Regular cardiac myocyte (primary cell): ENCODE results near the gene PCDHGA10. TPM values are rescaled to one million over a fixed set of nuclear protein-coding genes. Genes with fewer than 3 reads are reported as not detected.

ENCODE experiments used
- total RNA-seq: library from RNA; depleted of rRNA; stranded (reverse); fragments of >200 nt; gene quantifications from 2 replicates; pipeline ENCODE4 v1.2.3, GENCODE V29; 2014

The PCDHGA10 gene
- total RNA-seq, 1 donor from 2014 or later = 3.4 TPM

Other genes with a start within 250 kb of the PCDHGA10 start
- gene PCDHB7, start 240.3 kb upstream of the PCDHGA10 start, total RNA-seq = 0.19 and 1.1 TPM in 2 replicates
- gene PCDHB8, start 235.2 kb upstream of the PCDHGA10 start, total RNA-seq = under 0.01 and 1.4 TPM in 2 replicates
- gene PCDHB16, start 230.6 kb upstream of the PCDHGA10 start, total RNA-seq = 0.19 and 1.7 TPM in 2 replicates
- under 0.01 and 0.56 TPM in 2 replicates for gene PCDHB9, start 225.8 kb upstream of the PCDHGA10 start, total RNA-seq
- 0.19 and 1.7 TPM in 2 replicates for gene PCDHB10, start 220.6 kb upstream of the PCDHGA10 start, total RNA-seq
- gene PCDHB11, start 213.4 kb upstream of the PCDHGA10 start, total RNA-seq = 0.19 and 0.85 TPM in 2 replicates
- under 0.01 and 0.28 TPM in 2 replicates for gene PCDHB12, start 204.3 kb upstream of the PCDHGA10 start, total RNA-seq
- gene PCDHB13, start 199.1 kb upstream of the PCDHGA10 start, total RNA-seq = 0.19 and 1.1 TPM in 2 replicates
- gene PCDHB14, start 189.6 kb upstream of the PCDHGA10 start, total RNA-seq = 0.58 and 2.5 TPM in 2 replicates
- gene PCDHB15, start 167.6 kb upstream of the PCDHGA10 start, total RNA-seq = 0.38 and 1.4 TPM in 2 replicates
- gene SLC25A2, start 108.9 kb upstream of the PCDHGA10 start, total RNA-seq = under 0.01 and 0.19 TPM in 2 replicates
- 90.2 and 102 TPM in 2 replicates for gene TAF7, start 92.2 kb upstream of the PCDHGA10 start, total RNA-seq
- gene PCDHGA1, start 82.5 kb upstream of the PCDHGA10 start, total RNA-seq = 0.38 and 1.4 TPM in 2 replicates
- gene PCDHGA2, start 74.2 kb upstream of the PCDHGA10 start, total RNA-seq = 1.5 and 3.1 TPM in 2 replicates
- 0.38 and 1.7 TPM in 2 replicates for gene PCDHGA3, start 69.2 kb upstream of the PCDHGA10 start, total RNA-seq
- gene PCDHGB1, start 62.9 kb upstream of the PCDHGA10 start, total RNA-seq = 0.38 and 3.1 TPM in 2 replicates
- gene PCDHGA4, start 58.0 kb upstream of the PCDHGA10 start, total RNA-seq = 2.9 and 8.2 TPM in 2 replicates
- gene PCDHGB2, start 53.0 kb upstream of the PCDHGA10 start, total RNA-seq = 1.2 and 2.5 TPM in 2 replicates
- gene PCDHGA5, start 48.8 kb upstream of the PCDHGA10 start, total RNA-seq = 0.58 and 1.1 TPM in 2 replicates
- gene PCDHGB3, start 42.7 kb upstream of the PCDHGA10 start, total RNA-seq = 1.9 and 4.5 TPM in 2 replicates
- gene PCDHGA6, start 39.1 kb upstream of the PCDHGA10 start, total RNA-seq = 1.5 and 3.1 TPM in 2 replicates
- 1.5 and 3.7 TPM in 2 replicates for gene PCDHGA7, start 30.2 kb upstream of the PCDHGA10 start, total RNA-seq
- 9.6 and 22.0 TPM in 2 replicates for gene PCDHGB4, start 25.3 kb upstream of the PCDHGA10 start, total RNA-seq
- 1.3 and 2.8 TPM in 2 replicates for gene PCDHGA8, start 20.4 kb upstream of the PCDHGA10 start, total RNA-seq
- 17.8 and 21.4 TPM in 2 replicates for gene PCDHGB5, start 15.0 kb upstream of the PCDHGA10 start, total RNA-seq
- gene PCDHGA9, start 10.2 kb upstream of the PCDHGA10 start, total RNA-seq = 2.1 and 3.1 TPM in 2 replicates
- 0.96 and 2.5 TPM in 2 replicates for gene PCDHGB6, start 5.0 kb upstream of the PCDHGA10 start, total RNA-seq
- 1.9 and 4.5 TPM in 2 replicates for gene PCDHGB7, start 4.7 kb downstream of the PCDHGA10 start, total RNA-seq
- gene PCDHGA11, start 8.1 kb downstream of the PCDHGA10 start, total RNA-seq = 3.1 and 4.5 TPM in 2 replicates
- gene PCDHGA12, start 17.5 kb downstream of the PCDHGA10 start, total RNA-seq = 6.7 and 14.7 TPM in 2 replicates
- 24.7 and 31.0 TPM in 2 replicates for gene PCDHGC3, start 63.0 kb downstream of the PCDHGA10 start, total RNA-seq
- gene PCDHGC4, start 72.0 kb downstream of the PCDHGA10 start, total RNA-seq = 0.77 and 1.1 TPM in 2 replicates
- 1.7 and 2.0 TPM in 2 replicates for gene PCDHGC5, start 76.1 kb downstream of the PCDHGA10 start, total RNA-seq
- 16.1 and 41.4 TPM in 2 replicates for gene DIAPH1, start 206.0 kb downstream of the PCDHGA10 start, total RNA-seq
- 43.1 and 49.1 TPM in 2 replicates for gene HDAC3, start 223.9 kb downstream of the PCDHGA10 start, total RNA-seq
- gene RELL2, start 224.0 kb downstream of the PCDHGA10 start, total RNA-seq = 2.7 and 3.7 TPM in 2 replicates
- gene FCHSD1, start 238.4 kb downstream of the PCDHGA10 start, total RNA-seq = 18.6 and 40.3 TPM in 2 replicates